HUES48 (cell line): ENCODE measurements around the gene S100P.
A peak's percentile ranks its signal among the peaks of the same experiment; 100 is the strongest.

Experiments used
- H3K27ac ChIP-seq: one replicate; pipeline ENCODE4 v1.7.0; 2013; ENCODE audit warnings: low read depth, low read length, inconsistent platforms
- H3K27me3 ChIP-seq: 2 replicates; pipeline ENCODE4 v1.6.1; 2013; ENCODE audit warnings: mild to moderate bottlenecking, low read length; ENCODE audit not compliant: control insufficient read depth, insufficient read depth
- H3K36me3 ChIP-seq: 2 replicates; pipeline ENCODE4 v1.6.1; 2013; ENCODE audit warnings: low read length; ENCODE audit not compliant: control insufficient read depth, insufficient read depth
- H3K4me1 ChIP-seq: 2 replicates; pipeline ENCODE4 v1.6.1; 2013; ENCODE audit warnings: mild to moderate bottlenecking, low read length; ENCODE audit not compliant: control insufficient read depth, insufficient read depth
- H3K4me3 ChIP-seq: 2 replicates; pipeline ENCODE4 v1.5.1; 2013; ENCODE audit warnings: mild to moderate bottlenecking, low read depth, low read length
- H3K9ac ChIP-seq: 2 replicates; pipeline ENCODE4 v1.6.1; 2013; ENCODE audit warnings: mild to moderate bottlenecking, low read depth, low read length, moderate library complexity
- H3K9me3 ChIP-seq: 2 replicates; pipeline ENCODE4 v1.6.1; 2013; ENCODE audit warnings: low read length; ENCODE audit not compliant: control insufficient read depth, insufficient read depth

Gene S100P

DNA sequence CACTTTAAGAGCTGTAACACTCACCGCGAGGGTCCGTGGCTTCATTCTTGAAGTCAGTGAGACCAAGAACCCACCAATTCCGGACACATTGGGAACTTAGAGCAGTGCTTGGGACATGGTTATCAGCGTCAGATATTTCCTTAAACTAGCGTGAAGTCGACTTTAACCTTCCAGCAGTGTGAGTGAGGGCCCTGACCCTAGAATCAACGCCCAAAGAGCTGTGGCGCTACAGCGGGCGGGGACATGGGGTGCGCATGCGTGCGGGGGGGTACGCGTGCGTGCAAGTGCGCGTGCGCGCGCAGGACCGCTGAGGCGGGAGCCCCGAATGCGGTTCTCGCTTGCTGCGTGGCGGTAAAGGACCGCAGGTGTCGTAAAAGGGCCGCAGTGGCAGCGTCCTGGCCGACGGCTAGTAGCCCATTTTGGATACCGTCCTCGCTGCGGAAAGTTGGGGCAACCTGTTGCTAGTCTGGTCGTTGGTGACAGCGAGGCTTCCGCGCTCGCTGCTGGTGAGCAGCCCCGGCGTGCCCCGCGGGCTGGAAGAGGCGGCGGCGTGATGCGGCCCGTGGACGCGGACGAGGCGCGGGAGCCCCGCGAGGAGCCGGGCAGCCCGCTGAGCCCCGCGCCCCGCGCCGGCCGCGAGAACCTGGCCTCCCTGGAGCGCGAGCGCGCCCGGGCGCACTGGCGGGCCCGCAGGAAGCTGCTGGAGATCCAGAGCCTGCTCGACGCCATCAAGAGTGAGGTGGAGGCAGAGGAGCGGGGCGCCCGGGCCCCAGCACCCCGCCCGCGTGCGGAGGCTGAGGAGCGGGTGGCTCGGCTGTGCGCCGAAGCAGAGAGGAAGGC, 19.8 kb upstream of the S100P start:
- no peaks in the 10 kb centered on the region for H3K27me3 ChIP-seq
- peaks cover 29% of the 10 kb centered on the region for H3K36me3 ChIP-seq
- peaks cover 15% of the 10 kb centered on the region for H3K4me1 ChIP-seq
- peak overlapping the region; percentile 79 for H3K4me3 ChIP-seq
- H3K27ac ChIP-seq: peak overlapping the region; percentile 82
- peak overlapping the region; percentile 67 for H3K9ac ChIP-seq
- no peaks in the 10 kb centered on the region for H3K9me3 ChIP-seq

GRCh38 chr4:6674500-6675149, 19.1 kb upstream of the S100P start:
- Histone ChIP-seq H3K27ac (peak overlapping the region; percentile 82), H3K36me3 (peaks cover 29% of the 10 kb centered on the region), H3K9me3 (no peaks in the 10 kb centered on the region), H3K9ac (peak overlapping the region; percentile 67), H3K4me1 (peaks cover 15% of the 10 kb centered on the region), H3K4me3 (peak overlapping the region; percentile 79), H3K27me3 (no peaks in the 10 kb centered on the region)

DNA sequence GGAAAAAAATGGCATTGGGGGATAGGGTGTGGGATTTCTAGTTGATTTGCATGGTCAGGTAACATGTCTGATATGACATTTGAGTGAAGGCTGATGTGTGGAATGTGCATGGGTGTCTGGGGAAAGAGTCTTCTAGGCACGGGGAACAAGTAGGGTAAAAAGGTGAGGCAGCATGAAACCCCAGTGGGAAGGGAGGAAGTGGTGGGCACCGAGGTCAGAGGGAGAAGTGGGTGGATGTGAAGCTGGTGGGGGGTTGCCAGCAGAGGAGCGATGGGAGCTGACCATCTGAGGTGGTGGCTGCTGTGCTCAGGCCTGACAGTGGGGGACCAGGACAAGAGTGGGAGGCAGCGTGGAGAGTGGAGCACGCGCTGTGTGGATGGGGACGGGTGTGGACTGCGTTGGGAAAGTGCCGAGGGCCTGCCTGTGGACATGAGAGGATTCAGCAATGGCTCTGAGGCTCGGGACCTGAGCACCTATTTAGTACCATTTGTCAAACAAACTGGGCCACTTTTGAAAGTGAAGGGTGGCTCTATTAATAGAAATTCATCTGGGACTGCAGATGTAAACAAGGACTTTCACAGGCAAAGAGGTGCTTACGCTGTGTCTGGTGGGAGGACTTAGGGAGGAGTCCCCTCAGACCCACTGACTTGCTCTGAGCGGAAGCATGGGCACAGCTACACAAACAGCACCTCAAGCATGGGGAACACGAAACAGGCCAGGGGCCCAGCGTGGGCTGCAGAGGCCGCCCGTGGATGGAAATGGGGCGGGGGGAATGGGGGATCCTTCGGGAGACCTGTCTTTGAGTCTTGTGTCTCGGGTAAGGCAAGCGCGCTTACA, 16.7 kb upstream of the S100P start:
- H3K9ac ChIP-seq: no peak overlapping the region
- H3K9me3 ChIP-seq: no peaks in the 10 kb centered on the region
- peaks cover 29% of the 10 kb centered on the region for H3K36me3 ChIP-seq
- H3K27me3 ChIP-seq: no peaks in the 10 kb centered on the region
- H3K4me3 ChIP-seq: peak overlapping the region; percentile 20; the same call in 1 of the 2 replicates
- no peak overlapping the region for H3K27ac ChIP-seq
- peaks cover 15% of the 10 kb centered on the region for H3K4me1 ChIP-seq

DNA sequence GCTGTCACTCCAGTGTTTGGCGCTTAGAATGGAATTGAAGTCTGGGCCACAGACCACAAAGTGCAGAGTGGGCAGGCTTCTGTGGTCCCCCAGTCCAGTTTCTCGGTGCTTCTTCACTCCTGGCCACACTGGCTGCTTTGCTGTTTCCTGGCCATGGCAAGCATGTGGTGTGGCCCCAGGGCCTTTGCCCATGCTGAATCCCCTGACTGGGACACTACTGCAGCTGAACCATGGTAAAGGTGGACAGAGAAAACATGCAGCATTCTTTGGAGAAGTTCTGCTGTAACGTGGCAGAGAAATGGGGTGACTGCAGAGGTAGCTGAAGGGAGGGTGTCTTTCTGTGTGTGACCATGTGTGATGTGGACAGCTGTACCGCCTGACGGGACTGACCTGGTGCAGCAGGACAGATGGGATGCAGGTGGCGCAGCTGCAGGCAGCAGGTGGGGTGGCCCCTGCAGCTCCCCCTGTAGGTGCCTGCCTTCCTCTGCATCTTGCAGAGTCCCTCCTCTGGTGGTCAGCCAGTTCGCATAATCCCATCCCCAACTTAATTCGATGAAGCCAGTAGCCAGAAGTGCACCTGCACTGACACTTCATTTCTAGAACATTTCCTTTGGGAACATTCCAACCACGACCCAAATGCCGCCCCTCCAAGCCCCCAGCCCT, 13.2 kb upstream of the S100P start:
- no peaks in the 10 kb centered on the region for H3K9me3 ChIP-seq
- H3K27ac ChIP-seq: no peak overlapping the region
- H3K4me1 ChIP-seq: peaks cover 7% of the 10 kb centered on the region
- no peak overlapping the region for H3K9ac ChIP-seq
- H3K4me3 ChIP-seq: no peak overlapping the region
- peaks cover 24% of the 10 kb centered on the region for H3K36me3 ChIP-seq
- no peaks in the 10 kb centered on the region for H3K27me3 ChIP-seq

- no peaks in the 10 kb centered on the region for H3K9me3 ChIP-seq
- no peak overlapping the region for H3K9ac ChIP-seq
- 0 out of 2 replicates have a peak, but pooled peaks cover 5% of the 10 kb centered on the region for H3K4me1 ChIP-seq
- H3K27ac ChIP-seq: no peak overlapping the region
- no peak overlapping the region for H3K4me3 ChIP-seq
- no peaks in the 10 kb centered on the region for H3K27me3 ChIP-seq
- H3K36me3 ChIP-seq: peaks cover 17% of the 10 kb centered on the region
Observed at GRCh38 chr4:6681191-6681590, 12.5 kb upstream of the S100P start.

DNA sequence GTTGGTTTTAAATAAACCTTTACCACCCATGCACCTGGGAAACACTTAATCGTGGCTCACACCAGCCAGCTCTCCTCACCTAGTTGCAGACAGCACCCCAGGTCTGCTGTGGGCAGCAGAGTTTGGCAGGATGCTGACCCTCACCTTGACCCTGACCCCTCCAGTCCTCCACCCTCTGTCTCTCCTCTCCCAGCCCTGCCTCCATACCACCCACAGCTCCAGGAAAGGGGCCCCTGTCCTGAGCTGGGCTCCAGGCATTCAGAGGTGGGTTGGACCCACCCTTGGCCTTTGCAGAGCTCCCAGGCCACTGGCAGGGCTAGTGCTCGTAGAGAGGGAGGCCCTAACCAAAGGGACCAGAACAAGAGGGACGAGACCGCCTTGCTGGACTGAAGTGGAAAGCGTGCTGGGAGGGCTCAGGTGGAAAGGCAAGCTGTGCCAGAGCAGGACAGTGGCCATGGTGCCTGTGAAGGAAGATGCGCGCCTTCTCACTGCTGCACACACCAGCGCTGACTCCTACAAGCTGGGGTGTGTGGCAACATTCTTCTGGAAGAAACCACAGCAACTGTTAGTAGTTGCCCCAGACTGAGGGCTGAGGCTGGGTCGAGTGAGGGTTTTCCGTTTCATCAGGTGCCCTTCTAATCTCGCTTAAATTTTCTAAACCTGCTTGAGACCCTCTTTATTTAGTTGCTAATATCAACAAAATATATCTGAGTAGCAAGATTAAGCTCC, 10.7 kb upstream of the S100P start:
- no peaks in the 10 kb centered on the region for H3K36me3 ChIP-seq
- no peak overlapping the region for H3K9ac ChIP-seq
- H3K4me1 ChIP-seq: no peaks in the 10 kb centered on the region
- no peak overlapping the region for H3K4me3 ChIP-seq
- H3K27me3 ChIP-seq: no peaks in the 10 kb centered on the region
- no peaks in the 10 kb centered on the region for H3K9me3 ChIP-seq
- no peak overlapping the region for H3K27ac ChIP-seq

DNA sequence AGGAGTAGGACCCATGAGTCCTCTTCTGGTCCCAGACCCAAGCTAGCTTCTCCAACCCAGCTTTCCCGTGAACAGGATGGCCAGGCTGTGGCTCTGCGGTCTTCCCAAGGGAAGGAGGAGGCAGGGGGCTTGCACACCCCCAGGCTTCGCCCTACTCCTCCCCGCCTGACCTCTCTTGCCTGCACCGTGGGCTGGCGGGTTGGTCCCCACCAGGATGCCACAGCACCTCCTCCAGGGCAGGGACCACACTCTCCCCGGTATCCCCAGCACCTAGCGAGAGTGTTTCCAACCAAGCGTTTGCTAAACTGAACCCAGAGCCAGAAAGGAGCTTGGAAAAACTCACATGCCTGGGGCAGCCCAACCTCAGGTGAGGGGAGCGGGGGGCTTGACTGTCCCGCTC, 9.0 kb upstream of the S100P start:
- H3K36me3 ChIP-seq: no peaks in the 10 kb centered on the region
- H3K4me3 ChIP-seq: no peak overlapping the region
- H3K9ac ChIP-seq: no peak overlapping the region
- peaks cover 10% of the 10 kb centered on the region; the same call in 1 of the 2 replicates for H3K4me1 ChIP-seq
- no peaks in the 10 kb centered on the region for H3K27me3 ChIP-seq
- H3K9me3 ChIP-seq: no peaks in the 10 kb centered on the region
- H3K27ac ChIP-seq: no peak overlapping the region

- Histone ChIP-seq H3K9me3 (no peaks in the 10 kb centered on the region), H3K27me3 (no peaks in the 10 kb centered on the region), H3K27ac (no peak overlapping the region), H3K36me3 (no peaks in the 10 kb centered on the region), H3K9ac (no peak overlapping the region), H3K4me1 (peaks cover 10% of the 10 kb centered on the region; the same call in 1 of the 2 replicates), H3K4me3 (no peak overlapping the region)
Observed at GRCh38 chr4:6686104-6686787, 7.4 kb upstream of the S100P start.

DNA sequence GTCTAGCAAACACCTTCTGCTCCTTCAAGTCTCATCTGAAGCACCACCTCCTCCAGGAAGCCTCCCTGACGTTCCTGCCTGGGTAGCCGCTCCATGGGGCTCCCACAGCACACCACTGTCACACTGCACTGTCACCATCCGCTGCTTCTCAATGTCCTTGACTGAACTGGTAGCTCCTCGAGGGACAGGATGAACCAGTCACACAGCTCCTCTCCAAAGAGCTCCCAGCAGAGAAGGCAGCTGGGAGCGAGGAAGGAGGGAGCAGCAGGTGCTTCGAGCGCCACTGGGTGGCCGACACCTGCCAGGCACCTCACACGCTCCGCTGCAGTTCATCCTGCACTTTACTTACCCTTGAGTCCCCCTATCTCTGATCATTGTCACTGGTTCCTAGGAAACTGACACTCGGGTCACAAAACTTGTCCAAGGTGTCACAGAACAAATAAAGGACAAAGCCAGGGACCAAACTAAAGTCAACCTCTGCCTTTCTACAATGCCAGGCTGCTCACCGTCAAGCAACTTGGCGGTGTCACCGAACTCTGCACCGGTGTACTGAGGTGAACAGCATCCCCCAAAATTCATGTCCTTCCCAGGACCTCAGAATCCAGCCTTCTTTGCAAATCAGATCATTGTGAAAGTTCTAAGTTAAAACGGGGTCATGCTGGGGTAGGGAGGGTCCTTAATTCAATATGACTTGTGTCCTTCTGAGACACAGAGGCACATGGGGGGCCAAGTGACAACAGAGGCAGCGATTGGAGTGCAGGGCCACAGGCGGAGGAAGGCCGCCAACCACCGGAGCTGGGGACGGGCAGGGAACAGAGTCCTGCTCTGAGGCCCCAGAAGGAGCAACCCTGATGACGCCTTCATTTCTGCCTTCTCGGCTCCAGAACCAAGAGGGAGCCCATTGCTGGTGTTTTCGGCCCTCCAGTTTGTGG, 5.5 kb upstream of the S100P start:
- Histone ChIP-seq H3K4me1 (peaks cover 10% of the 10 kb centered on the region; the same call in 1 of the 2 replicates), H3K27ac (peak overlapping the region; percentile 76), H3K9ac (no peak overlapping the region), H3K27me3 (no peaks in the 10 kb centered on the region), H3K4me3 (no peak overlapping the region), H3K9me3 (no peaks in the 10 kb centered on the region), H3K36me3 (no peaks in the 10 kb centered on the region)
